Panc1 (cell line): ENCODE measurements around the gene VPS16. TPM values are rescaled to one million over a fixed set of nuclear protein-coding genes. Genes with fewer than 3 reads are reported as not detected.

ENCODE experiments used
- ATAC-seq: fragments of 200-7000 bp; cut with Tn5 transposase; 2 replicates; pipeline ENCODE4 v1.9.1; 2020; ENCODE audit warnings: mild to moderate bottlenecking, moderate library complexity
- BruUV-seq: library from RNA; stranded (reverse); fragments of 400-500 nt; replicated peaks from 2 replicates; lab custom pipeline; 2021; lab: Mats Ljungman, UMichigan
- CTCF ChIA-PET: fragments of 300-600 bp; sonication (Branson Sonifier 250); formaldehyde crosslinking; loops from one replicate; lab custom pipeline; 2022; ENCODE audit warnings: antibody characterized with exemption; lab: Charles Lee
- POLR2A ChIA-PET: fragments of 300-600 bp; sonication (Branson Sonifier 250); formaldehyde crosslinking; loops from one replicate; lab custom pipeline; 2022; ENCODE audit warnings: antibody characterized with exemption; lab: Charles Lee
- DNase-seq: peaks from one replicate; pipeline ENCODE4 v3.0.0-alpha.2; 2010; ENCODE audit warnings: low read depth, low spot score
- H3K27ac ChIP-seq: 2 replicates; pipeline ENCODE4 v1.5.1; 2011; ENCODE audit warnings: mild to moderate bottlenecking, low read length, inconsistent platforms
- H3K27me3 ChIP-seq: fragments of 200-500 bp; sonication (Bioruptor generic); 2 replicates; pipeline ENCODE4 v1.6.0; 2014; ENCODE audit warnings: low read length, inconsistent platforms; ENCODE audit not compliant: control insufficient read depth, insufficient read depth
- H3K36me3 ChIP-seq: fragments of 200-500 bp; sonication (Bioruptor generic); 2 replicates; pipeline ENCODE4 v1.5.1; 2014; ENCODE audit warnings: inconsistent platforms, mild to moderate bottlenecking, low read length, moderate library complexity; ENCODE audit not compliant: control insufficient read depth, insufficient read depth
- H3K4me1 ChIP-seq: 2 replicates; pipeline ENCODE4 v1.5.1; 2011; ENCODE audit warnings: inconsistent platforms, mild to moderate bottlenecking, low read length, moderate library complexity; ENCODE audit not compliant: control insufficient read depth, insufficient read depth
- H3K4me3 ChIP-seq, 2 experiments: 2 replicates each; pipeline ENCODE4 v1.5.1; 2011 to 2012; ENCODE audit warnings: low read depth in 2 of 2, low read length in 2 of 2, mild to moderate bottlenecking in 2 of 2, inconsistent platforms in 1 of 2, moderate library complexity in 1 of 2
- H3K9me3 ChIP-seq: fragments of 200-500 bp; sonication (Bioruptor generic); 2 replicates; pipeline ENCODE4 v1.5.1; 2014; ENCODE audit warnings: low read depth, mild to moderate bottlenecking, inconsistent platforms, low read length, moderate library complexity; ENCODE audit not compliant: control insufficient read depth, insufficient read depth
- CTCF ChIP-seq: fragments of 450-650 bp; IDR thresholded peaks from 2 replicates; pipeline ENCODE4 v1.5.1; 2017; ENCODE audit warnings: mild to moderate bottlenecking
- POLR2AphosphoS5 ChIP-seq: IDR thresholded peaks from 2 replicates; pipeline ENCODE4 v1.6.1; 2012; ENCODE audit warnings: mild to moderate bottlenecking, low read depth, low read length, moderate library complexity
- REST ChIP-seq, 2 experiments: IDR thresholded peaks; 2 replicates each; pipeline ENCODE4 v1.6.1; 2011 to 2012; ENCODE audit warnings: low read depth in 2 of 2, control low read depth in 1 of 2, low read length in 1 of 2, mild to moderate bottlenecking in 1 of 2, moderate library complexity in 1 of 2; ENCODE audit not compliant: insufficient read depth in 1 of 2
- SIN3A ChIP-seq: IDR thresholded peaks from 2 replicates; pipeline ENCODE4 v1.6.1; 2012; ENCODE audit warnings: low read depth, mild to moderate bottlenecking, low read length, moderate library complexity, borderline replicate concordance; ENCODE audit not compliant: insufficient read depth
- TCF7L2 ChIP-seq: IDR thresholded peaks from 2 replicates; pipeline ENCODE4 v1.6.1; 2011; ENCODE audit warnings: mild to moderate bottlenecking, low read depth, low read length, inconsistent platforms
- in situ Hi-C: cut with HindIII; loops from 2 replicates; pipeline ENCODE4 v1.10.0; 2016; ENCODE audit warnings: low sequenced_read_pairs, low pct_unique_long_range_greater_than_20kb
- intact Hi-C: fragments of 100-400 bp; cut with micrococcal nuclease; formaldehyde crosslinking; loops from one replicate; pipeline ENCODE4 v1.10.0; 2022; ENCODE audit not compliant: unreplicated experiment
- total RNA-seq: library from RNA; stranded (reverse); gene quantifications from one replicate; pipeline ENCODE4 v1.2.1, GENCODE V29; 2021; ENCODE audit not compliant: unreplicated experiment

Gene VPS16
- total RNA-seq, 1 experiment from 2014 or later = 35.3 TPM

- Histone ChIP-seq H3K9me3 (no peaks in the 10 kb centered on the region), H3K27ac (no peak overlapping the region), H3K4me1 (peaks cover 18% of the 10 kb centered on the region), H3K27me3 (no peaks in the 10 kb centered on the region), H3K36me3 (no peaks in the 10 kb centered on the region), H3K4me3 (no peak overlapping the region)
- TF ChIP-seq SIN3A = no peak
- no peak for TF ChIP-seq TCF7L2
- BruUV-seq = no TSS peak
- no peak for DNase-seq
- in situ Hi-C loops (no loop called here), intact Hi-C loops (no loop called here)
- ChIA-PET POLR2A (no interaction called here), CTCF (interaction anchor here (0.6 kb wide), 1 partner anchor 142 kb away, joined by 3 read pairs; no protein-coding TSS in a partner anchor)
- ATAC-seq = no peak
Observed at GRCh38 chr20:2866236-2866635, 25.7 kb downstream of the VPS16 start.

DNA sequence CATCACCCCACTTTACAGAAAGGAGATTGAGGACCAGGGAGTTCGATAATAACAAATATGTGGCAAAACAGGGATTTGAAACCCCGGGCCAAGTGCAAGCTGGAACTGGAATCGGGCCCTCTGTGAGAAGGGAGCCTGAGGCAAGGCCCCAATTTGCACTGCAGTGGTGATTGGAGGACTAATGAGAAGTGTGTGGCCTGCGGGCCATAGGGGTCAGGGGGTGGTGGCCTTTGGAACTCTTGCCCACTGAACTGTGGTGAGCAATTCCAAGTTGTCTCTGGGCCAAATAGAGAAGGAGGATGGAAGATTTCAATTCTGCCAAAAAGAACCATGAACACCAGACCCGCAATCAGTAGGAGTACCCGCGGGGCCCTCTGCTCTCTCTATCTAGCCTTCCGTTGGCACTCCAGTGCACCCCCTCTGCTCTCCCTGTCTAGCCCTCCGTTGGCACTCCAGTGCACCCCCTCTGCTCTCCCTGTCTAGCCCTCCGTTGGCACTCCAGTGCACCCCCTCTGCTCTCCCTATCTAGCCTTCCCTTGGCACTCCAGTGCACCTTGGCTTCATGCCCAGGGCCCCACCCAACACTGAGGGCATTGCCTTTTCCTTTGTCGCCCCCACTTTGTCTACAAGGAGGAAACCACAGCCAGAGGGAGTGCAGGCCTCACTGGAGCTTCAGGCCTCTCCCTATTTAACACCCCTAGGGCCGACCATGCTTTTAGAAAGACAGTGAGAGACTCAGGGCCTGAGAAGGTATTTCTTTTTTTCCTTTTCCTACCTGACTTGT is 26.7 kb downstream of the VPS16 start:
- Histone ChIP-seq H3K9me3 (no peaks in the 10 kb centered on the region), H3K27me3 (no peaks in the 10 kb centered on the region), H3K36me3 (no peaks in the 10 kb centered on the region), H3K4me3 (no peak overlapping the region), H3K27ac (no peak overlapping the region), H3K4me1 (peaks cover 28% of the 10 kb centered on the region)
- CTCF ChIA-PET = no interaction called here
- in situ Hi-C loops (no loop called here), intact Hi-C loops (no loop called here)
- TF ChIP-seq CTCF = no peak
- TF ChIP-seq TCF7L2 = no peak
- TF ChIP-seq REST (IDR thresholded peaks at IDR 0.05; ENCODE audit: insufficient read depth in 1 of 2, low read depth in 2 of 2, low read length in 1 of 2) = no peak
- TF ChIP-seq SIN3A = no peak
- no peak for TF ChIP-seq POLR2AphosphoS5
- POLR2A ChIA-PET = no interaction called here
- DNase-seq = no peak
- no TSS peak for BruUV-seq
- ATAC-seq = no peak

GRCh38 chr20:2869381-2869780 is 28.8 kb downstream of the VPS16 start:
- TF ChIP-seq REST (IDR thresholded peaks at IDR 0.05; ENCODE audit: insufficient read depth in 1 of 2, low read depth in 2 of 2, low read length in 1 of 2) (no peak), TCF7L2 (no peak), POLR2AphosphoS5 (no peak), CTCF (no peak), SIN3A (no peak)
- no peaks in the 10 kb centered on the region for H3K9me3 ChIP-seq
- no peaks in the 10 kb centered on the region; the same call in 1 of the 2 replicates for H3K36me3 ChIP-seq
- H3K4me3 ChIP-seq = no peak overlapping the region
- intact Hi-C loops = no loop called here
- CTCF ChIA-PET = no interaction called here
- POLR2A ChIA-PET = interaction anchor here (0.7 kb wide), 1 partner anchor 573 kb away, joined by 3 read pairs; the partner anchor contains the start of gene TGM3
- in situ Hi-C loops = no loop called here
- peaks cover 29% of the 10 kb centered on the region for H3K4me1 ChIP-seq
- no peak overlapping the region for H3K27ac ChIP-seq
- no peaks in the 10 kb centered on the region for H3K27me3 ChIP-seq
- ATAC-seq (no peak), DNase-seq (no peak)
- no TSS peak for BruUV-seq
